Measurements from ENCODE around the gene TRIM34. TPM values are rescaled to one million over a fixed set of nuclear protein-coding genes. Genes with fewer than 3 reads are reported as not detected.

The TRIM34 gene
- total and polyA plus RNA-seq, 2 of the 8 experiments (the other 6 are each of a cell fraction or from before 2014, with no cell fraction given): 0.76 to 5.8 TPM

- no peak overlapping the region for H3K4me2 ChIP-seq (ENCODE audit: insufficient read depth in 1 of 2, low read depth in 2 of 2, low read length in 2 of 2)
- no peak overlapping the region for H2AK5ac ChIP-seq (ENCODE audit: low read depth, low read length)
- FAIRE-seq: no peak
- no peak overlapping the region for H3K23ac ChIP-seq (ENCODE audit: insufficient read length)
- H2BK12ac ChIP-seq (ENCODE audit: low read depth, low read length): no peak overlapping the region
- ChIA-PET CTCF (ENCODE audit: partially characterized antibody) (no interaction called here), POLR2A (ENCODE audit: partially characterized antibody) (no interaction called here)
- H3K14ac ChIP-seq (ENCODE audit: insufficient read length): no peak overlapping the region
- no peak overlapping the region for H2BK15ac ChIP-seq (ENCODE audit: low read length)
- H3K36me3 ChIP-seq (ENCODE audit: control insufficient read depth in 2 of 4, insufficient read depth in 4 of 4, low read length in 3 of 4): peaks cover 0 to 4% (median 0%) of the 10 kb centered on the region in 4 experiments; a peak in 2 of 8 replicates
- H3K79me2 ChIP-seq (ENCODE audit: control insufficient read depth in 1 of 2, insufficient read depth in 2 of 2, low read length in 2 of 2): peaks cover 0 to 14% of the 10 kb centered on the region in 2 experiments; a peak in 2 of 4 replicates
- no peaks in the 10 kb centered on the region for H3K27me3 ChIP-seq (replicated peaks in 1 of 4; ENCODE audit: control insufficient read depth in 3 of 4, extremely low read depth in 1 of 4, insufficient read depth in 3 of 4, low read length in 3 of 4)
- no peak overlapping the region for H3K56ac ChIP-seq (replicated peaks; ENCODE audit: insufficient read length, low read depth, low read length)
- WGBS, 2 experiments (ENCODE audit: extremely low coverage in 1 of 2, insufficient coverage in 1 of 2, insufficient read length in 1 of 2, insufficient replicate concordance in 2 of 2, low coverage in 1 of 2, low lambda C conversion rate in 2 of 2, missing lambda C conversion rate in 1 of 2): 97% methylated on average over 4 of the region's 4 CpGs; no CpG with 5 or more reads in 1 of the 2 experiments
- DNase-seq (ENCODE audit: low read depth in 1 of 2, low spot score in 2 of 2): no peak
- H3K18ac ChIP-seq (ENCODE audit: extremely low read depth, low read length): no peak overlapping the region
- H4K20me1 ChIP-seq (replicated peaks in 1 of 2; ENCODE audit: control insufficient read depth in 1 of 2, insufficient read depth in 2 of 2, low read length in 2 of 2): no peaks in the 10 kb centered on the region
- no peak overlapping the region for H2BK120ac ChIP-seq (replicated peaks; ENCODE audit: low read depth, low read length)
- H3K4me3 ChIP-seq (ENCODE audit: extremely low read depth in 1 of 4, insufficient read depth in 2 of 4, low read depth in 3 of 4, low read length in 4 of 4): no peak overlapping the region
- H2BK5ac ChIP-seq (ENCODE audit: low read depth, low read length): no peak overlapping the region
- H4K8ac ChIP-seq (ENCODE audit: extremely low read depth, insufficient read depth, low read length): no peak overlapping the region
- peaks cover 5% of the 10 kb centered on the region for H3K23me2 ChIP-seq (ENCODE audit: low read depth, low read length)
- peaks cover 0 to 12% (median 2%) of the 10 kb centered on the region in 4 experiments; a peak in 4 of 7 replicates for H3K4me1 ChIP-seq (replicated peaks in 1 of 4; ENCODE audit: control insufficient read depth in 3 of 4, insufficient read depth in 4 of 4, low read length in 3 of 4)
- H2AFZ ChIP-seq (ENCODE audit: low read length): no peak overlapping the region
- H3K27ac ChIP-seq (ENCODE audit: low read depth, low read length): no peak overlapping the region
- no peak overlapping the region for H3K4ac ChIP-seq (replicated peaks; ENCODE audit: insufficient read length, low read depth, low read length)
- H3K79me1 ChIP-seq (ENCODE audit: low read depth, low read length): no peaks in the 10 kb centered on the region; the same call in 1 of the 2 replicates
- no peak overlapping the region for H4K91ac ChIP-seq (replicated peaks; ENCODE audit: insufficient read length, low read length)
- no peak overlapping the region for H2BK20ac ChIP-seq (ENCODE audit: low read length)
- peaks cover 0 to 12% of the 10 kb centered on the region in 2 experiments; a peak in 1 of 4 replicates for H3K9me3 ChIP-seq (ENCODE audit: insufficient read depth in 2 of 2, low read depth in 1 of 2, low read length in 1 of 2)
- no peak overlapping the region for H3K9ac ChIP-seq (replicated peaks in 1 of 4; ENCODE audit: extremely low read depth in 1 of 4, low read depth in 3 of 4, low read length in 3 of 4)
- H4K5ac ChIP-seq (ENCODE audit: insufficient read length, low read depth, low read length): no peak overlapping the region
- no peak for TF ChIP-seq SIRT6 (IDR thresholded peaks at IDR 0.05; ENCODE audit: low read length)
- no peak for TF ChIP-seq BRCA1 (IDR thresholded peaks at IDR 0.05; ENCODE audit: low read depth, low read length)
- TF ChIP-seq TEAD4 (IDR thresholded peaks at IDR 0.05; ENCODE audit: low read depth, low read length): no peak
- no peak for TF ChIP-seq ATF2 (IDR thresholded peaks at IDR 0.05; ENCODE audit: low read length)
- no peak for TF ChIP-seq KDM5A (IDR thresholded peaks at IDR 0.05; ENCODE audit: low read length)
- no peak for TF ChIP-seq CHD1 (IDR thresholded peaks at IDR 0.05; ENCODE audit: low read depth, low read length)
- no peak for TF ChIP-seq CTCF (IDR thresholded peaks at IDR 0.05; ENCODE audit: control extremely low read depth in 1 of 3, insufficient read depth in 1 of 3, low read depth in 1 of 3, low read length in 3 of 3)
- TF ChIP-seq MAFK (IDR thresholded peaks at IDR 0.05; ENCODE audit: low read depth, low read length): no peak
- no peak for TF ChIP-seq RAD21 (IDR thresholded peaks at IDR 0.05 in 1 of 2, conservative IDR thresholded peaks at IDR 0.05 in 1 of 2; ENCODE audit: low read depth in 2 of 2, low read length in 2 of 2)
- no peak for TF ChIP-seq RFX5 (IDR thresholded peaks at IDR 0.05; ENCODE audit: borderline replicate concordance, low read depth, low read length)
These were observed 61.6 kb downstream of the TRIM34 start for GRCh38 chr11:5686426-5686825.
